HG03575 (cell line): ENCODE measurements around the gene TDRD1.
"Not testable (repeated sequence)": the region's sequence is repeated elsewhere in the genome, so short reads cannot be mapped to it uniquely, and the experiment has no call there.

Experiments used
- ATAC-seq: cut with Tn5 transposase; IDR thresholded peaks from one replicate; pipeline ENCODE4 v1.9.1; 2021; ENCODE audit not compliant: unreplicated experiment, insufficient number of reproducible peaks, low FRiP score; ENCODE audit errors: extremely low read depth

The TDRD1 gene, protein sequence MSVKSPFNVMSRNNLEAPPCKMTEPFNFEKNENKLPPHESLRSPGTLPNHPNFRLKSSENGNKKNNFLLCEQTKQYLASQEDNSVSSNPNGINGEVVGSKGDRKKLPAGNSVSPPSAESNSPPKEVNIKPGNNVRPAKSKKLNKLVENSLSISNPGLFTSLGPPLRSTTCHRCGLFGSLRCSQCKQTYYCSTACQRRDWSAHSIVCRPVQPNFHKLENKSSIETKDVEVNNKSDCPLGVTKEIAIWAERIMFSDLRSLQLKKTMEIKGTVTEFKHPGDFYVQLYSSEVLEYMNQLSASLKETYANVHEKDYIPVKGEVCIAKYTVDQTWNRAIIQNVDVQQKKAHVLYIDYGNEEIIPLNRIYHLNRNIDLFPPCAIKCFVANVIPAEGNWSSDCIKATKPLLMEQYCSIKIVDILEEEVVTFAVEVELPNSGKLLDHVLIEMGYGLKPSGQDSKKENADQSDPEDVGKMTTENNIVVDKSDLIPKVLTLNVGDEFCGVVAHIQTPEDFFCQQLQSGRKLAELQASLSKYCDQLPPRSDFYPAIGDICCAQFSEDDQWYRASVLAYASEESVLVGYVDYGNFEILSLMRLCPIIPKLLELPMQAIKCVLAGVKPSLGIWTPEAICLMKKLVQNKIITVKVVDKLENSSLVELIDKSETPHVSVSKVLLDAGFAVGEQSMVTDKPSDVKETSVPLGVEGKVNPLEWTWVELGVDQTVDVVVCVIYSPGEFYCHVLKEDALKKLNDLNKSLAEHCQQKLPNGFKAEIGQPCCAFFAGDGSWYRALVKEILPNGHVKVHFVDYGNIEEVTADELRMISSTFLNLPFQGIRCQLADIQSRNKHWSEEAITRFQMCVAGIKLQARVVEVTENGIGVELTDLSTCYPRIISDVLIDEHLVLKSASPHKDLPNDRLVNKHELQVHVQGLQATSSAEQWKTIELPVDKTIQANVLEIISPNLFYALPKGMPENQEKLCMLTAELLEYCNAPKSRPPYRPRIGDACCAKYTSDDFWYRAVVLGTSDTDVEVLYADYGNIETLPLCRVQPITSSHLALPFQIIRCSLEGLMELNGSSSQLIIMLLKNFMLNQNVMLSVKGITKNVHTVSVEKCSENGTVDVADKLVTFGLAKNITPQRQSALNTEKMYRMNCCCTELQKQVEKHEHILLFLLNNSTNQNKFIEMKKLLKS

GRCh38 chr10:114179148-114179547, at the start of gene TDRD1:
TDRD1 (plus strand) TSS chr10:114179353; CDS start chr10:114187832, 8,479 bp downstream.
- ATAC-seq = no peak

DNA sequence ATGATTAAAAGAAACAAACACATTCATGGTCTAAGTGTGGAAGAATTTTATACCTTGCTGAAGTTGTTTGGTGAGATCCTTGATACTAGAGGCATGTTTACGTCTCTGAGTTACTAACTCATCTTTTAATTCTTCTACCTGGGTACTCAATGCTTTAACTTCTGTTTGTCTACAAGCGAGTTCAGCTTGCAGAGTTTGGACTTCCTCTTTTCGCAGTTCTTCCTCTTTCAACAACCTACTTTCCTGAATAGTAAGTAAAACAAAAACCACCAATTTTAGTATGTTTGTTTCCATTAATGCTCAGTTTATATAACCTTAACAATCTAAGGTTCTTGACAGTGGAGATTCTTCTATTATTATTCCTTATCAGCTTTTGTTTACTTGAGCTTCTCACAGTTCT, 48.1 kb upstream of the TDRD1 start:
- ATAC-seq = no peak

GRCh38 chr10:114135476-114135875, 43.7 kb upstream of the TDRD1 start:
- no peak for ATAC-seq

DNA sequence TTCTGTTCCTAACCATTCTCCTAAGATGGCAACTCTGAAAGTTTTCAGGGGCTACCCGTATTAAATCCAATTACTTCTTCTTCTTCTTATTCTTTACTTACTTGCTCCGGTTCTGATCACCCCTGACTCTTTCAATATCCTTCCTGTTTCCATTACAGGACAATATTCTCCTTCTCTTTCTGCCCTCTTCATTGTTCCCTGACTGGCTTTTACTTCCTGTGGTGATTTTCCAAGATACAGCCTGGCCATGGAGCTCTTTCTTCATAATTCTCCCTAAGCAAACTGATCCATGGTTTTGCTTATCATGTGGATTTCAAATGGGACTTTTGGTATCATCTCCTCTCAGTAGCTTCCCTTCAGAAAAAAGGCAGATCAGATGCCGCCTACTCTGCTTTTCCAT, 40.6 kb upstream of the TDRD1 start:
- no peak for ATAC-seq

DNA sequence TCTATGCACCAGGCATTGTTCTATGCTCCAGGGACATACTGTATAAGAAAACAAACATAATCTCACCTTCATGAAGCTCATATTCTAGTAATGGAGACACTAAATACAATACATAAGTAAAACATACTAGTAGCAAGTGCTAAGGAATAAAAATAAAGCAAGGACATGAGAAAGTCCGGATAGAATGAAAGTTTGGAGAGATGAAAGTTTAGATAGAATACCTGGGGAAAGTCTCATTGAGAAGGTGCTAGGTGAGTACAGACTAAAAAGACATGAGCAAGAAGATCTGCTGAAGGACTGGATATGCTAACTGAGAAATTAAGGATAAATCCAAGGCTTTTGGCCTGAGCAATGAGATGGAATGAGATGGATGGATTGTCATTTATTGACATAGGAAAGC, 39.1 kb upstream of the TDRD1 start:
- no peak for ATAC-seq

DNA sequence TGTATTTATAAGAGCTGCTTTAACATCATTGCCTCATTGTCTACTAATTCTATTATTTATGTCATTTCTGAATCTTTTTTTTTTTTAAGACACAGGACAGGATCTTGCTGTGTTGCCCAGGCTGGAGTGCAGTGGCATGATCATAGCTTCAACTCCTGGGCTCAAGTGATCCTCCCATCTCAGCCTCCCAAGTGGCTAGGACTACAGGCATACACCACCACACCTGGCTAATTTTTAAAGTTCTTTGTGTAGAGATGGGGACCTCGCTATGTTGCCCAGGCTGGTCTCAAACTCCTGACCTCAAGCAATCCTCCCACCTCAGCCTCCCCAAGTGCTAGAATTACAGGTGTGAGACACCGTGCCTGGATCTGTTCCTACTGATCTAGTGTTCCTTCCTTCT, 38.3 kb upstream of the TDRD1 start:
- ATAC-seq = not testable (repeated sequence)

DNA sequence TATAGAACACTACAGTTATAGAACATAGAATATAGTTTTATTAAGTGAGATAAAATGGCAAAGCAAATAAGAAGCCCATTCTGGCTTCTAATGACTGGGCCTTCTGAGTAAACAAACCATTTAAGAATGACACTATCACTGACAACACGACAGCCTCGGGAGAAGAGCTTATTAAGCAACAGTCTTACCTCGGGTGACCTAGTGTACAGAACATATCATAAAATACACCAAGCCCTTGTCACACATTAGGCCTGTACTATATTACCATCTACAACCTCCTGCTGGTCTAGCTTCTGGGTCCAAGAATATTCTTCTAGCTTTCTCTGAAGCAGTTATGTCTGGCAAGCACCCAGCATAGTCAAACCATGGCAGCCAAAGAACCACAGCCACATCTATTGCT, 37.1 kb upstream of the TDRD1 start:
- ATAC-seq = no peak

GRCh38 chr10:114143160-114143559, 36.0 kb upstream of the TDRD1 start:
- no peak for ATAC-seq

DNA sequence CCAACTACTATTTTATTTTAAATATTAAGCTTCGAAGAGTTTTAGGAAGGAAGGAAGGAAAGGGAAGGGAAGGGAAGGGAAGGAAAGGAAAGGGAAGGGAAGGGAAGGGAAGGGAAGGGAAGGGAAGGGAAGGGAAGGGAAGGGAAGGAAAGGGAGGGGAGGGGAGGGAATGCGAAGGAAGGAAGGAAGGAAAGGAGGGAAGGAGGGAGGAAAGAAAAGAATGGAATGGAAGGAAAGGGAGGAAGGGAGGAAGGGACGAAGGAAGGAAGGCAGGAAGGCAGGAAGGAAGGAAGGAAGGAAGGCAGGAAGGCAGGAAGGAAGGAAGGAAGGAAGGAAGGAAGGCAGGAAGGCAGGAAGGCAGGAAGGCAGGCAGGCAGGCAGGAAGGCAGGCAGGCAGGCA, 29.7 kb upstream of the TDRD1 start:
- ATAC-seq = not testable (repeated sequence)

- no peak for ATAC-seq
Measured at GRCh38 chr10:114151486-114151885, 27.7 kb upstream of the TDRD1 start.

GRCh38 chr10:114151892-114152291, 27.3 kb upstream of the TDRD1 start:
- ATAC-seq = no peak

DNA sequence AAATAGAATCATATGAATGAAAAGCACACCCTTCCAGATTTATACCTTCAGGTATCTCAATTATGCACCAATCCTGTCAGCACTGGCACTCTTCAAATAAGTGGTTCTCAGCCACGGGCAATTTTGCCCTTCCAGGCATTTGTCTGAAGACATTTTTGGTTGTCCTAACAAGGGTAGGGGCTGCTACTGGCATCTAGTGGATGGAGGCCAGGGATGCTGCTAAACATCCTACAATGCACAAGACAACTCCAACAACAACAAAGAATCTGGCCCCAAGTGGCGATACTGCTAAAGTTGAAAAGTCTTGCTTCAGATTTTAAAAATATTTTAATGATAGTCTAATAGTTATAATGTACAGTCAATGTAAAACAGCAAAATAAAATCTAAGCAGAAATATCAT, 21.2 kb upstream of the TDRD1 start:
- ATAC-seq = no peak

DNA sequence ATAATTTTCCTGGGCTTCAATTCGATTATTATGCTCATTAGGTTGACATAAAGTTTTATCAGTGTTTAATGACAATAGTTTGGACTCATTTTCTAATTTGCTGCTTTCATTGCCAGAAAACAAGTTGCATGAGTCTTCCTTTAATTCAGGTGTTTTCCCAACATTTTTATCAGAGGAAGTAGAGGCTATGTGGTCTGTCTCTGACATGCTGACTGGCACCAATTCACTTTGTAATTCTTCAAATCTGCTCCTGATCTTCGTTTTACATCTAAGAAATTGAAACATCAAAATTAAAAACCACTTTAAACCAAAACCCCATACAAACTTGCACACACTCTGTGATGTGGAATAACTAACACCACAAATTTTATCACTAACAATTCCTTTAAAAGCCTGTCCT, 16.1 kb upstream of the TDRD1 start:
- ATAC-seq = no peak

DNA sequence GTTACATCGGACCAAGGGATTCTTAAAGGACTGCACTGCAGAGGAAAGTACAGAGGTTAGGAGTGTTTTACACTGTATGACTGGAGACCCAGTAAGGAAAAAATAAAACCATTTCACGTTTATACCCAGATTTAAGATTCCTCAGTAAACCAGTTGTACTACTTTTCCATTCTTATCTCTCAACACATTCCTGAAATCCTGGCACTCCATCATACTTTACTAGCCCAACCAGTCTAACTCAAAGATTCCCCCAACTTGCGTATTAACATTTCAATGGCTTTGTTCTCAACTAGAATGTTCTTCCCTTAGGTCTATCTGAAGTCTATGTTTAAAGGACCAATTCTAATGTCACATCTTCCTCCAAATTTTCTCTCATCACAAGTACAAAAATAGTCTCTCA, 13.1 kb upstream of the TDRD1 start:
- ATAC-seq = no peak

GRCh38 chr10:114166494-114166893, 12.7 kb upstream of the TDRD1 start:
- ATAC-seq = no peak

GRCh38 chr10:114167985-114168384, 11.2 kb upstream of the TDRD1 start:
- ATAC-seq = no peak

GRCh38 chr10:114168450-114169009, 10.6 kb upstream of the TDRD1 start:
- ATAC-seq = no peak

GRCh38 chr10:114172216-114172615, 6.9 kb upstream of the TDRD1 start:
- ATAC-seq = no peak
